CD14-positive monocyte (primary cell): ENCODE data around the gene PLD1. TPM values are rescaled to one million over a fixed set of nuclear protein-coding genes. Genes with fewer than 3 reads are reported as not detected.

Experiments used
- DNase-seq, 3 donors: peaks; one replicate each; pipeline ENCODE4 v3.0.0-alpha.2; 2011 to 2022
- H2AFZ ChIP-seq: 2 replicates; pipeline ENCODE4 v1.6.0; 2012; ENCODE audit warnings: mild to moderate bottlenecking, low read depth, low read length, inconsistent platforms; ENCODE audit not compliant: insufficient read depth, poor library complexity, severe bottlenecking
- H3K27ac ChIP-seq, 2 donors: 1 replicate in 1 of 2; 2 replicates in 1 of 2; pipeline ENCODE4 v1.5.1; 2012 to 2013; ENCODE audit warnings: low read length in 2 of 2, control low read depth in 1 of 2, inconsistent platforms in 1 of 2, low read depth in 1 of 2, mild to moderate bottlenecking in 1 of 2
- H3K27me3 ChIP-seq, 2 donors: one replicate each; pipeline versions ENCODE4 v1.6.0 to v1.6.1; 2011 to 2013; ENCODE audit warnings: low read length in 2 of 2; ENCODE audit not compliant: control insufficient read depth in 2 of 2, insufficient read depth in 2 of 2
- H3K36me3 ChIP-seq, 2 donors: replicated peaks in 1 of 2; 1 replicate in 1 of 2; 2 replicates in 1 of 2; pipeline versions ENCODE4 v1.5.1 to v1.6.1; 2012 to 2013; ENCODE audit warnings: low read length in 2 of 2, control low read depth in 1 of 2, inconsistent platforms in 1 of 2, mild to moderate bottlenecking in 1 of 2; ENCODE audit not compliant: insufficient read depth in 2 of 2, control insufficient read depth in 1 of 2
- H3K4me1 ChIP-seq, 2 donors: 1 replicate in 1 of 2; 2 replicates in 1 of 2; pipeline versions ENCODE4 v1.5.1 to v1.6.1; 2012 to 2013; ENCODE audit warnings: low read length in 2 of 2, control low read depth in 1 of 2, inconsistent platforms in 1 of 2, mild to moderate bottlenecking in 1 of 2, moderate library complexity in 1 of 2; ENCODE audit not compliant: insufficient read depth in 2 of 2, control insufficient read depth in 1 of 2
- H3K4me2 ChIP-seq: replicated peaks from 2 replicates; pipeline ENCODE3; 2012; ENCODE audit warnings: low read length, moderate library complexity, mild to moderate bottlenecking; ENCODE audit not compliant: poor library complexity, severe bottlenecking; ENCODE audit errors: extremely low read depth
- H3K4me3 ChIP-seq, 3 experiments: fragments of 200-600 bp in 1 of 3; sonication (generic) in 1 of 3; replicated peaks in 1 of 3; 1 replicate in 2 of 3; 2 replicates in 1 of 3; pipeline ENCODE4 v1.5.1; 2011 to 2013; ENCODE audit warnings: low read length in 3 of 3, mild to moderate bottlenecking in 3 of 3, control low read depth in 2 of 3, low read depth in 2 of 3, inconsistent platforms in 1 of 3, moderate library complexity in 1 of 3
- H3K79me2 ChIP-seq: 2 replicates; pipeline ENCODE4 v1.6.0; 2012; ENCODE audit warnings: mild to moderate bottlenecking, control low read depth, inconsistent platforms, low read length, moderate library complexity; ENCODE audit not compliant: insufficient read depth
- H3K9ac ChIP-seq: 2 replicates; pipeline ENCODE4 v1.6.0; 2017; ENCODE audit warnings: low read length, mild to moderate bottlenecking; ENCODE audit not compliant: insufficient read depth, poor library complexity, severe bottlenecking
- H3K9me3 ChIP-seq, 2 donors: replicated peaks in 1 of 2; 1 replicate in 1 of 2; 2 replicates in 1 of 2; pipeline versions ENCODE4 v1.5.1 to v1.6.1; 2012 to 2013; ENCODE audit warnings: low read length in 2 of 2, control low read depth in 1 of 2; ENCODE audit not compliant: control insufficient read depth in 1 of 2, insufficient read depth in 1 of 2
- H4K20me1 ChIP-seq: 2 replicates; pipeline ENCODE4 v1.6.0; 2012; ENCODE audit warnings: mild to moderate bottlenecking, low read length, control low read depth, moderate library complexity; ENCODE audit not compliant: insufficient read depth
- H3K27ac Mint-ChIP-seq, 7 donors: one replicate each; pipeline ENCODE4 v1.8.0; 2020; ENCODE audit warnings: mild to moderate bottlenecking in 7 of 7, mixed read lengths in 7 of 7, moderate library complexity in 6 of 7, inconsistent platforms in 2 of 7
- H3K27me3 Mint-ChIP-seq, 3 donors: one replicate each; pipeline ENCODE4 v1.8.0; 2021 to 2022; ENCODE audit warnings: low read depth in 3 of 3, mild to moderate bottlenecking in 3 of 3, mixed read lengths in 3 of 3, moderate library complexity in 3 of 3, inconsistent platforms in 1 of 3
- H3K36me3 Mint-ChIP-seq, 2 donors: one replicate each; pipeline ENCODE4 v1.8.0; 2020; ENCODE audit warnings: mixed read lengths in 2 of 2, inconsistent platforms in 1 of 2, mild to moderate bottlenecking in 1 of 2
- H3K4me1 Mint-ChIP-seq: one replicate; pipeline ENCODE4 v1.8.0; 2020; ENCODE audit warnings: mild to moderate bottlenecking, mixed read lengths
- H3K4me3 Mint-ChIP-seq, 2 donors: one replicate each; pipeline ENCODE4 v1.8.0; 2020; ENCODE audit warnings: mild to moderate bottlenecking in 2 of 2, mixed read lengths in 2 of 2, moderate library complexity in 1 of 2
- H3K9me3 Mint-ChIP-seq, 7 donors: one replicate each; pipeline ENCODE4 v1.8.0; 2020 to 2022; ENCODE audit warnings: mixed read lengths in 7 of 7, mild to moderate bottlenecking in 6 of 7, moderate library complexity in 6 of 7, inconsistent platforms in 2 of 7
- WGBS: methylation state at CpG from one replicate; pipeline ENCODE4 v1.1.5; 2013; ENCODE audit warnings: missing lambda C conversion rate; ENCODE audit not compliant: insufficient coverage; 5-methylcytosine and 5-hydroxymethylcytosine counted together
- intact Hi-C, 2 donors: fragments of 100-400 bp; cut with micrococcal nuclease; formaldehyde crosslinking; loops; one replicate each; pipeline versions ENCODE4 v1.15.0 to v1.15.1; 2023
- polyA plus RNA-seq, 3 donors: library from polyadenylated mRNA; depleted of rRNA in 1 of 3; unstranded in 2 of 3; stranded (reverse) in 1 of 3; fragments of 300-500 nt in 2 of 3; fragments of >200 nt in 1 of 3; fragmentation: Illumina TruSeq in 2 of 3; gene quantifications; 1 replicate in 2 of 3; 2 replicates in 1 of 3; pipeline ENCODE4 v1.2.3, GENCODE V29; 2012 to 2021
- TF ChIP-seq, protein P1 (sequence below): fragments of 200-600 bp; IDR thresholded peaks from one replicate; pipeline ENCODE4 v1.8.0; 2022; ENCODE audit warnings: antibody characterized with exemption, mild to moderate bottlenecking

PLD1 gene
- polyA plus RNA-seq, 3 donors = 5.1 to 7.9 (median 5.8) TPM

DNA sequence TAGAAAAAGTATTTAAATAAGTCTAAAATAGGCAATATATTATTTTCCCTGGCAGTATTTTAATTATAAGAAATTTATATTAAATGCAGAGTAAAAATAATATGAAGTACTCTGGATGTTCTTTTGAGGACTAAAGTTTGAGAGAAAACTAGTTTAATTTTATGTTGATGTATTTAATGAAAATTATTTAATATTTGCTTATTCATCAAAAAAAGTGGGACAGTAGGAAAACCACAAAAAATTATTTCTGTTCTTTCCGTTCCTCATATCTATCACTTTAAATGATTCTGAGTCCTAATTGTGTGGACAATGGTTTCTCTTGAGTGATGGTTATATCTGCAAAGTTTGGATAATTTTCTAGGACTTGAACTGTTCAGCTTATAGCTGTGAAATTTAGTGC lies 202.8 kb downstream of the PLD1 start:
- intact Hi-C loops = no loop called here
- Histone ChIP-seq H3K9ac (no peak overlapping the region), H3K4me1 (no peaks in the 10 kb centered on the region), H3K9me3 (no peaks in the 10 kb centered on the region), H3K4me2 (no peak overlapping the region), H3K79me2 (no peaks in the 10 kb centered on the region), H2AFZ (no peak overlapping the region), H3K36me3 (peaks cover 55 to 79% of the 10 kb centered on the region in 2 donors), H3K27me3 (no peaks in the 10 kb centered on the region), H4K20me1 (no peaks in the 10 kb centered on the region), H3K27ac (no peak overlapping the region), H3K4me3 (no peak overlapping the region)
- H3K27ac Mint-ChIP-seq = no peak overlapping the region
- H3K4me1 Mint-ChIP-seq = no peaks in the 10 kb centered on the region
- DNase-seq = no peak
- H3K27me3 Mint-ChIP-seq = no peaks in the 10 kb centered on the region
- peaks cover 60 to 76% of the 10 kb centered on the region in 2 donors for H3K36me3 Mint-ChIP-seq
- H3K4me3 Mint-ChIP-seq = no peak overlapping the region
- no CpG with 5 or more reads among the region's 1 CpG for WGBS
- no peaks in the 10 kb centered on the region for H3K9me3 Mint-ChIP-seq
- TF ChIP-seq, protein P1, sequence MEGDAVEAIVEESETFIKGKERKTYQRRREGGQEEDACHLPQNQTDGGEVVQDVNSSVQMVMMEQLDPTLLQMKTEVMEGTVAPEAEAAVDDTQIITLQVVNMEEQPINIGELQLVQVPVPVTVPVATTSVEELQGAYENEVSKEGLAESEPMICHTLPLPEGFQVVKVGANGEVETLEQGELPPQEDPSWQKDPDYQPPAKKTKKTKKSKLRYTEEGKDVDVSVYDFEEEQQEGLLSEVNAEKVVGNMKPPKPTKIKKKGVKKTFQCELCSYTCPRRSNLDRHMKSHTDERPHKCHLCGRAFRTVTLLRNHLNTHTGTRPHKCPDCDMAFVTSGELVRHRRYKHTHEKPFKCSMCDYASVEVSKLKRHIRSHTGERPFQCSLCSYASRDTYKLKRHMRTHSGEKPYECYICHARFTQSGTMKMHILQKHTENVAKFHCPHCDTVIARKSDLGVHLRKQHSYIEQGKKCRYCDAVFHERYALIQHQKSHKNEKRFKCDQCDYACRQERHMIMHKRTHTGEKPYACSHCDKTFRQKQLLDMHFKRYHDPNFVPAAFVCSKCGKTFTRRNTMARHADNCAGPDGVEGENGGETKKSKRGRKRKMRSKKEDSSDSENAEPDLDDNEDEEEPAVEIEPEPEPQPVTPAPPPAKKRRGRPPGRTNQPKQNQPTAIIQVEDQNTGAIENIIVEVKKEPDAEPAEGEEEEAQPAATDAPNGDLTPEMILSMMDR = no peak

DNA sequence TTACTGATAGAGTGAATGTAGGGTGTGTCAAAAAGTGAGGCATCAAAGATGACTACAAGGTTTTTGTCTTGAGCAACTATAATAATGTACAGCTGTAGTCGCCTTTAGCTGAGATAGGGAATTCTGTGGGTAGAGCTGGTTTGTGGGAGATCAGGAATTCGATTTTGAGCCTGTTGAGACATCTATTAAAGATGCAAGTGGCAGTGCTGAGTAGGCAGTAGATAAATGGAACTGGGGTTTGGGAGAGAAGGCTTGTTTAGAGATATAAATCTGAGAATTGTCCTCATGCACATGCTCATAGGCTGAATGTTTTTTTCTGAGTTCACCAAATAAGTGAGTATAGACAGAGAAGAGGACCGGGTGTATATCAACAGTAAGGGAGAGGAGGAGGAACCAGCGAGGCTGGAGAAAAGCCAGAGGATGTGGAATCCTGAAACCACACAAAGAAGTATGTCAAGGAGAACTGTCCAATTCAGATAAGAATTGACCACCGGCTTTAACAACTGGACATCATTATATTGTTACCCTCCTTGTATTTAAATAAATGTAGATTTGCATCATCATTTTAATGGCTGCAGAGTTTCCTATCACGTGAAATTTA lies 204.0 kb downstream of the PLD1 start:
- intact Hi-C loops = no loop called here
- Histone ChIP-seq H3K9ac (no peak overlapping the region), H3K4me2 (no peak overlapping the region), H2AFZ (no peak overlapping the region), H3K9me3 (no peaks in the 10 kb centered on the region), H3K79me2 (no peaks in the 10 kb centered on the region), H3K4me1 (no peaks in the 10 kb centered on the region), H3K27me3 (no peaks in the 10 kb centered on the region), H3K36me3 (peaks cover 50 to 79% of the 10 kb centered on the region in 2 donors), H3K27ac (no peak overlapping the region), H3K4me3 (no peak overlapping the region), H4K20me1 (no peaks in the 10 kb centered on the region)
- Mint-ChIP-seq H3K4me3 (no peak overlapping the region), H3K27me3 (no peaks in the 10 kb centered on the region), H3K9me3 (no peaks in the 10 kb centered on the region), H3K4me1 (no peaks in the 10 kb centered on the region), H3K27ac (no peak overlapping the region), H3K36me3 (peaks cover 60 to 75% of the 10 kb centered on the region in 2 donors)
- no peak for DNase-seq
- TF ChIP-seq, protein P1 = no peak
- WGBS = 85% methylated on average over 2 of the region's 6 CpGs
